ENCODE results near the gene SNTB2. TPM values are rescaled to one million over a fixed set of nuclear protein-coding genes. Genes with fewer than 3 reads are reported as not detected.
A peak's percentile ranks its signal among the peaks of the same experiment; 100 is the strongest.

The SNTB2 gene
- total and polyA plus RNA-seq, 2 of the 13 experiments (the other 11 are each of a cell fraction or from before 2014, with no cell fraction given): 11.5 to 19.2 TPM

- TF ChIP-seq ZNF609 (CRISPR knock-in tag; IDR thresholded peaks at IDR 0.05; ENCODE audit: borderline replicate concordance) (no peak), NR2F6 (IDR thresholded peaks at IDR 0.05) (no peak), NR2F6 (CRISPR knock-in tag; IDR thresholded peaks at IDR 0.05) (peak; percentile 28; the same call in 1 of the 2 replicates), PPARG (CRISPR knock-in tag; conservative IDR thresholded peaks at IDR 0.05) (no peak), ZNF607 (CRISPR knock-in tag; IDR thresholded peaks at IDR 0.05; ENCODE audit: borderline replicate concordance) (peak; percentile 88), ZNF513 (CRISPR knock-in tag; conservative IDR thresholded peaks at IDR 0.05) (peak; percentile 83; the same call in 1 of the 2 replicates), NKX3-1 (CRISPR knock-in tag; IDR thresholded peaks at IDR 0.05) (peak; percentile 51; the same call in 1 of the 2 replicates), ZNF547 (CRISPR knock-in tag; IDR thresholded peaks at IDR 0.05) (peak; percentile 92), KLF6 (CRISPR knock-in tag; IDR thresholded peaks at IDR 0.05) (0 out of 2 replicates have a peak, but pooled peaks have one; percentile 74), ZNF251 (CRISPR knock-in tag; IDR thresholded peaks at IDR 0.05) (no peak), FIP1L1 (IDR thresholded peaks at IDR 0.05; ENCODE audit: borderline replicate concordance, insufficient read depth, low read depth, low read length) (no peak), HOXD1 (CRISPR knock-in tag; IDR thresholded peaks at IDR 0.05) (peak; percentile 79; the same call in 1 of the 2 replicates)
- TF ChIP-seq, protein P1, sequence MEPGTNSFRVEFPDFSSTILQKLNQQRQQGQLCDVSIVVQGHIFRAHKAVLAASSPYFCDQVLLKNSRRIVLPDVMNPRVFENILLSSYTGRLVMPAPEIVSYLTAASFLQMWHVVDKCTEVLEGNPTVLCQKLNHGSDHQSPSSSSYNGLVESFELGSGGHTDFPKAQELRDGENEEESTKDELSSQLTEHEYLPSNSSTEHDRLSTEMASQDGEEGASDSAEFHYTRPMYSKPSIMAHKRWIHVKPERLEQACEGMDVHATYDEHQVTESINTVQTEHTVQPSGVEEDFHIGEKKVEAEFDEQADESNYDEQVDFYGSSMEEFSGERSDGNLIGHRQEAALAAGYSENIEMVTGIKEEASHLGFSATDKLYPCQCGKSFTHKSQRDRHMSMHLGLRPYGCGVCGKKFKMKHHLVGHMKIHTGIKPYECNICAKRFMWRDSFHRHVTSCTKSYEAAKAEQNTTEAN (CRISPR knock-in tag; conservative IDR thresholded peaks at IDR 0.05): peak; percentile 85; the same call in 1 of the 2 replicates
- TF ChIP-seq, protein P2, sequence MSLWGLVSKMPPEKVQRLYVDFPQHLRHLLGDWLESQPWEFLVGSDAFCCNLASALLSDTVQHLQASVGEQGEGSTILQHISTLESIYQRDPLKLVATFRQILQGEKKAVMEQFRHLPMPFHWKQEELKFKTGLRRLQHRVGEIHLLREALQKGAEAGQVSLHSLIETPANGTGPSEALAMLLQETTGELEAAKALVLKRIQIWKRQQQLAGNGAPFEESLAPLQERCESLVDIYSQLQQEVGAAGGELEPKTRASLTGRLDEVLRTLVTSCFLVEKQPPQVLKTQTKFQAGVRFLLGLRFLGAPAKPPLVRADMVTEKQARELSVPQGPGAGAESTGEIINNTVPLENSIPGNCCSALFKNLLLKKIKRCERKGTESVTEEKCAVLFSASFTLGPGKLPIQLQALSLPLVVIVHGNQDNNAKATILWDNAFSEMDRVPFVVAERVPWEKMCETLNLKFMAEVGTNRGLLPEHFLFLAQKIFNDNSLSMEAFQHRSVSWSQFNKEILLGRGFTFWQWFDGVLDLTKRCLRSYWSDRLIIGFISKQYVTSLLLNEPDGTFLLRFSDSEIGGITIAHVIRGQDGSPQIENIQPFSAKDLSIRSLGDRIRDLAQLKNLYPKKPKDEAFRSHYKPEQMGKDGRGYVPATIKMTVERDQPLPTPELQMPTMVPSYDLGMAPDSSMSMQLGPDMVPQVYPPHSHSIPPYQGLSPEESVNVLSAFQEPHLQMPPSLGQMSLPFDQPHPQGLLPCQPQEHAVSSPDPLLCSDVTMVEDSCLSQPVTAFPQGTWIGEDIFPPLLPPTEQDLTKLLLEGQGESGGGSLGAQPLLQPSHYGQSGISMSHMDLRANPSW (CRISPR knock-in tag; IDR thresholded peaks at IDR 0.05; ENCODE audit: borderline replicate concordance): peak; percentile 98
- TF ChIP-seq, protein P3, sequence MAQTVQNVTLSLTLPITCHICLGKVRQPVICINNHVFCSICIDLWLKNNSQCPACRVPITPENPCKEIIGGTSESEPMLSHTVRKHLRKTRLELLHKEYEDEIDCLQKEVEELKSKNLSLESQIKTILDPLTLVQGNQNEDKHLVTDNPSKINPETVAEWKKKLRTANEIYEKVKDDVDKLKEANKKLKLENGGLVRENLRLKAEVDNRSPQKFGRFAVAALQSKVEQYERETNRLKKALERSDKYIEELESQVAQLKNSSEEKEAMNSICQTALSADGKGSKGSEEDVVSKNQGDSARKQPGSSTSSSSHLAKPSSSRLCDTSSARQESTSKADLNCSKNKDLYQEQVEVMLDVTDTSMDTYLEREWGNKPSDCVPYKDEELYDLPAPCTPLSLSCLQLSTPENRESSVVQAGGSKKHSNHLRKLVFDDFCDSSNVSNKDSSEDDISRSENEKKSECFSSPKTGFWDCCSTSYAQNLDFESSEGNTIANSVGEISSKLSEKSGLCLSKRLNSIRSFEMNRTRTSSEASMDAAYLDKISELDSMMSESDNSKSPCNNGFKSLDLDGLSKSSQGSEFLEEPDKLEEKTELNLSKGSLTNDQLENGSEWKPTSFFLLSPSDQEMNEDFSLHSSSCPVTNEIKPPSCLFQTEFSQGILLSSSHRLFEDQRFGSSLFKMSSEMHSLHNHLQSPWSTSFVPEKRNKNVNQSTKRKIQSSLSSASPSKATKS (CRISPR knock-in tag; IDR thresholded peaks at IDR 0.05): no peak; the same call in 1 of the 2 replicates
These were observed at the start of gene SNTB2 (continued) for GRCh38 chr16:69186642-69187445.
